ENCODE results near the gene AZIN2. TPM values are rescaled to one million over a fixed set of nuclear protein-coding genes. Genes with fewer than 3 reads are reported as not detected.

The AZIN2 gene
- total RNA-seq, 6 donors from 2014 or later = 1.5 to 4.8 (median 2.8) TPM

DNA sequence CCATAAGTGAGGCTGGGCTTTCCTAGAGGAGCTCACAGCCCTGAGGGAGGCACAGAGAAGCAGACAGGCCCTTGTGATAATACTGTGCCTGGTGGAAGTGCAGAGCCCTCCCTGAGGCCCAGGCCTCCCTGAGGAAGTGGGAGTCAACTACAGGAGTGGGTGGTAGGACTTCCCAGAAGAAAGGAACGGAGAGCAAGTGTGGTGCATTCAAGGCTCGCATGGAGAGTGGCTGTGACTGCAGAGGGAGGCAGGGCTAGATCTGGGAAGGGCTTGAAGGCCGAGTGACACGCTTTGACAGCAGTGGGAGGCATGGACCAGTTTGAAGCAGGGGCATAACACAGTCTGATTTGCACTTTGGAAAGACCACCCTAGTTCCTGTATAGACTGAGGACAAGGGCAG is 37.3 kb downstream of the AZIN2 start:
- H3K27ac ChIP-seq = no peak overlapping the region
- WGBS, 2 donors = 76 to 85% methylated on average over 4 of the region's 4 CpGs
- no peak for TF ChIP-seq POLR2A (IDR thresholded peaks at IDR 0.05)
- no peak for TF ChIP-seq EP300 (IDR thresholded peaks at IDR 0.05)
- TF ChIP-seq, protein P1, sequence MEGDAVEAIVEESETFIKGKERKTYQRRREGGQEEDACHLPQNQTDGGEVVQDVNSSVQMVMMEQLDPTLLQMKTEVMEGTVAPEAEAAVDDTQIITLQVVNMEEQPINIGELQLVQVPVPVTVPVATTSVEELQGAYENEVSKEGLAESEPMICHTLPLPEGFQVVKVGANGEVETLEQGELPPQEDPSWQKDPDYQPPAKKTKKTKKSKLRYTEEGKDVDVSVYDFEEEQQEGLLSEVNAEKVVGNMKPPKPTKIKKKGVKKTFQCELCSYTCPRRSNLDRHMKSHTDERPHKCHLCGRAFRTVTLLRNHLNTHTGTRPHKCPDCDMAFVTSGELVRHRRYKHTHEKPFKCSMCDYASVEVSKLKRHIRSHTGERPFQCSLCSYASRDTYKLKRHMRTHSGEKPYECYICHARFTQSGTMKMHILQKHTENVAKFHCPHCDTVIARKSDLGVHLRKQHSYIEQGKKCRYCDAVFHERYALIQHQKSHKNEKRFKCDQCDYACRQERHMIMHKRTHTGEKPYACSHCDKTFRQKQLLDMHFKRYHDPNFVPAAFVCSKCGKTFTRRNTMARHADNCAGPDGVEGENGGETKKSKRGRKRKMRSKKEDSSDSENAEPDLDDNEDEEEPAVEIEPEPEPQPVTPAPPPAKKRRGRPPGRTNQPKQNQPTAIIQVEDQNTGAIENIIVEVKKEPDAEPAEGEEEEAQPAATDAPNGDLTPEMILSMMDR (IDR thresholded peaks at IDR 0.05) = no peak
- no peak for TF ChIP-seq POLR2AphosphoS5 (IDR thresholded peaks at IDR 0.05)
- DNase-seq = no peak
- no peaks in the 10 kb centered on the region for H3K36me3 ChIP-seq
- H3K4me3 ChIP-seq = no peak overlapping the region
- ATAC-seq (ENCODE audit: low FRiP score in 2 of 2) = no peak
- no peaks in the 10 kb centered on the region for H3K4me1 ChIP-seq
- H3K27me3 ChIP-seq = no peaks in the 10 kb centered on the region
- H3K9me3 ChIP-seq = no peaks in the 10 kb centered on the region

DNA sequence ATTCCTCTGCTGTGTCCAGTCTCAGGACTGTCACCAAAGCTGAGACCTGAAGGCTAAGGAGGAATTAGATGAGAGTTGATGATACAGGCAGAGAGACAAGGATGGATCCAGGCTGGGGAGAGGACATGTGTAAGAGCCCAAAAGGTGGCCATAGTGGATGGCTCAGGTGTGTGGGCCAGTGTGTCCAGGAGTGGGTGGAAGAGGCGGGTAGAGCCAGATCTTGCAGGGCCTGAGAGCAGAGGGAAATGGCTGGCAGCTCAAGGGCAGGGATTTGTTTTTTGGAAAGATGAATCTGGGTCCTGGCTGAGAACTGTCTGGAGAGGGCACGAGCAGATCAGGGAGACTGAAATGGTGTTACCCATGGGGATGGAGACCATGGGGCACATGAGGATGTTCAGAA is 38.1 kb downstream of the AZIN2 start:
- Histone ChIP-seq H3K36me3 (no peaks in the 10 kb centered on the region), H3K27me3 (no peaks in the 10 kb centered on the region), H3K27ac (no peak overlapping the region), H3K4me1 (no peaks in the 10 kb centered on the region), H3K4me3 (no peak overlapping the region), H3K9me3 (no peaks in the 10 kb centered on the region)
- no peak for ATAC-seq (ENCODE audit: low FRiP score in 2 of 2)
- DNase-seq = no peak
- TF ChIP-seq EP300 (IDR thresholded peaks at IDR 0.05) (no peak), POLR2A (IDR thresholded peaks at IDR 0.05) (no peak), POLR2AphosphoS5 (IDR thresholded peaks at IDR 0.05) (no peak)
- TF ChIP-seq, protein P1 (IDR thresholded peaks at IDR 0.05) = no peak
- WGBS, 2 donors = 86 to 92% methylated on average over 2 of the region's 2 CpGs

DNA sequence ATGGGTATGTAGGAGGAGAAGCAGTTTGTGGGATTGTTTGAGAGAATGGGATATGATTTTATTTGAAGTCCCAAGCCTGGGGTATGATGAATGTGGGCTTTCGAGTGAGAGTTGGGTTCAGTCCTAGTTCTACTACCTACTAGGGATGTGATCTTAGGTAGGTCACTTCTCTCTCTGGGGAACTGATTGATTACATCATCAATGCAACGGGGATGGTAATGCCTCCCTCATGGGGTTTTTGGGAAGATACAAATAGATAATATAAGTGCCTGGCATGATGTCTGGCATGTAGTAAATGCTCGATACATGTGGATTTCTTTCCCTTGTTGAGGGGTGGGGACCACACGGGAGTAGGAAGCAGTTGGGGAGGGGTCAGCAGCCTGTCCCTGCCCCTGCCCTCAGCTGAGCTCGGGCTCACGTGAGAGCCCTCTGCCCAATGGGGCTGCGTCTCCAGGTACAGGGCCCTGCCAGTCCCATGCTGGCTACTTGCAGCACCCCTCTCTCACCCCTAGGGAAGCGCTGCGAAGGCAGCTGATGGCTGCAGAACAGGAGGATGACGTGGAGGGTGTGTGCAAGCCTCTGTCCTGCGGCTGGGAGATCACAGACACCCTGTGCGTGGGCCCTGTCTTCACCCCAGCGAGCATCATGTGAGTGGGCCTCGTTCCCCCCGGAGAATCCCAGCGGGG is 38.7 kb downstream of the AZIN2 start:
- WGBS, 2 donors = 65 to 73% methylated on average over 2 to 16 of the region's 16 CpGs
- no peak for ATAC-seq (ENCODE audit: low FRiP score in 2 of 2)
- DNase-seq = peak in 1 of 2 donors; percentile 42

DNA sequence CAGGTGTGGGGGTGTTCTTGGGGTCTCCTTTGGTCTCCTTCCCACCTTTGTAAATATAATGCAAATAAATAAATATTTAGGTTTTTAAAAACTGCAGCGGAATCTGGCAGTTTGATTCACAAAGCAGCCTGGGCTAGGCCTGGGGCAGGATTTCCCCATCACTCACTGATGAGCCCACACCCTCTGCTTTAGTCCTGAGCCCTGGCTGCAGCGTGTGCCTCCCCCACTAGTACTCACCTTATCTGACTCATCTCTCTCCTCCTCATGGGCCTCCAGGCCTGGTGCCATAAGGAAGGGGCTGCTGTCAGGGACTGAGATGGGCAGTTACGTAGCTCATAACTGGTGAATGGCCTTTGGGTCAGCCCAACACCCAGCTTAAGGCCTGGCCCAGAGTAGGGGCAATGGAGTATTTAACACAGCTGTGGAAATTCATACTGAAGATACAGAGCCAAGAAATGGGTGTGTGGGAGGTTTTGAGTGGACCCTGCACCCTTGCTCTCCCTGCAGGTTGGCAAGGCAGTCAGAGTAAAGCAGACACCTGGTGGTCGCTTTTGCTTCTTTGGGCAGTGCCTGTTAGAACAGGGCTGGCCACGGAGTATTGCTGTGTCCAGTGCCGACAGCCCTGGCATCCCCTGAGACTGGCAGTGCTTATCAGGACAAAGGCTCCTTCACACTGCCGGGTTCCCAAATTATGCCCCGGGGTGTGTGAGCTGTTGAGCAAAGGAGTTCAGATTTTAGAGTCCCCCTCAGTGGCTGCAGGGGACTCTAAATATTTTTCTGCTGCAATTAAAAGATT is 39.7 kb downstream of the AZIN2 start:
- no peaks in the 10 kb centered on the region for H3K36me3 ChIP-seq
- no peaks in the 10 kb centered on the region for H3K27me3 ChIP-seq
- WGBS, 2 donors = 89 to 100% methylated on average over 3 to 8 of the region's 8 CpGs
- H3K9me3 ChIP-seq = no peaks in the 10 kb centered on the region
- DNase-seq (no peak), ATAC-seq (ENCODE audit: low FRiP score in 2 of 2) (no peak)
- no peak overlapping the region for H3K4me3 ChIP-seq
- no peak overlapping the region for H3K27ac ChIP-seq
- H3K4me1 ChIP-seq = no peaks in the 10 kb centered on the region
- no peak for TF ChIP-seq EP300 (IDR thresholded peaks at IDR 0.05)
- TF ChIP-seq, protein P1 (IDR thresholded peaks at IDR 0.05) = no peak
- no peak for TF ChIP-seq POLR2AphosphoS5 (IDR thresholded peaks at IDR 0.05)
- TF ChIP-seq POLR2A (IDR thresholded peaks at IDR 0.05) = no peak

More for the DNA sequence above, 38.7 kb downstream of the AZIN2 start:
- no peaks in the 10 kb centered on the region for H3K4me1 ChIP-seq
- no peak for TF ChIP-seq POLR2AphosphoS5 (IDR thresholded peaks at IDR 0.05)
- no peak for TF ChIP-seq POLR2A (IDR thresholded peaks at IDR 0.05)
- TF ChIP-seq EP300 (IDR thresholded peaks at IDR 0.05) = no peak
- TF ChIP-seq, protein P1 (IDR thresholded peaks at IDR 0.05) = no peak
- H3K27me3 ChIP-seq = no peaks in the 10 kb centered on the region
- H3K27ac ChIP-seq = no peak overlapping the region
- no peaks in the 10 kb centered on the region for H3K36me3 ChIP-seq
- H3K9me3 ChIP-seq = no peaks in the 10 kb centered on the region
- H3K4me3 ChIP-seq = no peak overlapping the region

Measured in upper lobe of left lung (tissue), 6 donors.